ENCODE results near the gene TESK1. TPM values are rescaled to one million over a fixed set of nuclear protein-coding genes. Genes with fewer than 3 reads are reported as not detected.

TESK1 gene
- total RNA-seq, 1 experiment from 2014 or later, result 25.5 TPM

GRCh38 chr9:35615981-35616680, 11.1 kb downstream of the TESK1 start:
- POLR2A ChIA-PET (ENCODE audit: unreplicated experiment), result no interaction called here
- CTCF ChIA-PET, result no interaction called here
- no peaks in the 10 kb centered on the region for H3K36me3 ChIP-seq (ENCODE audit: low read depth)
- H3F3A ChIP-seq (ENCODE audit: insufficient read depth, low read depth), result no peaks in the 10 kb centered on the region
- TF ChIP-seq EZH2 (IDR thresholded peaks at IDR 0.05; ENCODE audit: low read depth) (no peak), CTCF (conservative IDR thresholded peaks at IDR 0.05) (no peak)
- H3K27ac ChIP-seq, result no peak overlapping the region
- H3K4me2 ChIP-seq, result no peak overlapping the region
- H3K9me3 ChIP-seq (ENCODE audit: insufficient read depth, low read depth), result no peaks in the 10 kb centered on the region
- H3K79me2 ChIP-seq (ENCODE audit: low read depth), result no peaks in the 10 kb centered on the region
- no peaks in the 10 kb centered on the region for H3K9me2 ChIP-seq (ENCODE audit: insufficient read depth)
- intact Hi-C loops (cut with micrococcal nuclease; ENCODE audit: unreplicated experiment), result no loop called here
- H3K4me3 ChIP-seq, result no peak overlapping the region
- H3K4me1 ChIP-seq (replicated peaks; ENCODE audit: insufficient read depth), result no peaks in the 10 kb centered on the region
- no peaks in the 10 kb centered on the region for H4K20me1 ChIP-seq (ENCODE audit: insufficient read depth)
- H3K27me3 ChIP-seq (ENCODE audit: insufficient read depth, low read depth), result no peaks in the 10 kb centered on the region
- H2AFZ ChIP-seq, result no peak overlapping the region
- no TSS peak for BruUV-seq (replicated peaks)
- no peak for DNase-seq

DNA sequence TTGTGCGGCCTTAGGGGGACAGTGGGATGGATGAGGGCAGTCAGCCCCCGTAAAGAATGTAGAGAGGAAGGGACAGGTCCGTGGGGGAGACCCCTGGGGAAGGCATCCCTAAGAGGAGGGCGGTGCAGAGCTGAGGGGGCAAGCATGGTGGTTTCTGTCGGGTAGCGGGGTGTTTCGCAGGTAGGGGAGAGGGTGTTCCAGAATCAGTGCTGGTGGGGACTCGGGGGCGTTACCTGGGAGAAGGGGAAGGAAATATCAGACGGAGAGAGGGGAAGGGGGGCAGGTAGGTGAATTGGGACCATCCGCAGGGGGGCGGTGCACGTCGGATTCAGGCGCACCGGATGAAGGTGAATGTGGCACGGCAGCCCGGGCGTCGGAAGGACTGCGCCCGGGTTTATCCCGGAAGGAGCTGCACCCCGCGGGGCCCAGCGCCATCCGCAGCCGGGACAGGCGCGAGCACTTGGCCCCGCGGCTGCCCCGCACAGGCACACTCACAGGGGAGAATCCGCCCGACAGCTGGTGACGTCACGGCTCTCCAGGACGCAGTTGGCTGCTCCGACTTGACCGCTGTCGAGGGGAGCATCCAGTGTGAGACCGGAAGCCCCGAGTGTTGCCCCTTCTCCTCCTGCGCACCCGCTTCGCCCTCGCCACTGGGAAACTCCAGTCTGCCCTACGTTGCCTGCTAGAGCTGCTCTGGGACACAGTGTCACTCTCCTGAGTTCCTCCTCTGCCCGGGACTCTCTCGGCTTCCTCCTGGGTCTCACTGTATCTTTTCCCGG, 11.8 kb downstream of the TESK1 start:
- TF ChIP-seq CTCF (conservative IDR thresholded peaks at IDR 0.05), result no peak
- TF ChIP-seq EZH2 (IDR thresholded peaks at IDR 0.05; ENCODE audit: low read depth), result no peak
- Histone ChIP-seq H3K27ac (no peak overlapping the region), H3K36me3 (ENCODE audit: low read depth) (no peaks in the 10 kb centered on the region), H3K4me1 (replicated peaks; ENCODE audit: insufficient read depth) (no peaks in the 10 kb centered on the region), H3K9me2 (ENCODE audit: insufficient read depth) (no peaks in the 10 kb centered on the region), H3K4me3 (no peak overlapping the region), H3K9me3 (ENCODE audit: insufficient read depth, low read depth) (no peaks in the 10 kb centered on the region), H3K27me3 (ENCODE audit: insufficient read depth, low read depth) (no peaks in the 10 kb centered on the region), H4K20me1 (ENCODE audit: insufficient read depth) (no peaks in the 10 kb centered on the region), H3K79me2 (ENCODE audit: low read depth) (no peaks in the 10 kb centered on the region), H3K4me2 (no peak overlapping the region), H3F3A (ENCODE audit: insufficient read depth, low read depth) (no peaks in the 10 kb centered on the region), H2AFZ (no peak overlapping the region)
- no peak for DNase-seq
- POLR2A ChIA-PET (ENCODE audit: unreplicated experiment), result no interaction called here
- no TSS peak for BruUV-seq (replicated peaks)
- CTCF ChIA-PET, result no interaction called here
- intact Hi-C loops (cut with micrococcal nuclease; ENCODE audit: unreplicated experiment), result no loop called here

- no peak for TF ChIP-seq EZH2 (IDR thresholded peaks at IDR 0.05; ENCODE audit: low read depth)
- TF ChIP-seq CTCF (conservative IDR thresholded peaks at IDR 0.05), result no peak
- CTCF ChIA-PET, result no interaction called here
- Histone ChIP-seq H3K79me2 (ENCODE audit: low read depth) (no peaks in the 10 kb centered on the region), H3K4me1 (replicated peaks; ENCODE audit: insufficient read depth) (no peaks in the 10 kb centered on the region), H3K4me2 (no peak overlapping the region), H3K9me2 (ENCODE audit: insufficient read depth) (no peaks in the 10 kb centered on the region), H3K4me3 (no peak overlapping the region), H3K27me3 (ENCODE audit: insufficient read depth, low read depth) (no peaks in the 10 kb centered on the region), H3F3A (ENCODE audit: insufficient read depth, low read depth) (no peaks in the 10 kb centered on the region), H4K20me1 (ENCODE audit: insufficient read depth) (no peaks in the 10 kb centered on the region), H3K9me3 (ENCODE audit: insufficient read depth, low read depth) (no peaks in the 10 kb centered on the region), H3K27ac (no peak overlapping the region), H3K36me3 (ENCODE audit: low read depth) (no peaks in the 10 kb centered on the region), H2AFZ (no peak overlapping the region)
- intact Hi-C loops (cut with micrococcal nuclease; ENCODE audit: unreplicated experiment), result no loop called here
- no TSS peak for BruUV-seq (replicated peaks)
- no peak for DNase-seq
- POLR2A ChIA-PET (ENCODE audit: unreplicated experiment), result no interaction called here
These were observed 12.5 kb downstream of the TESK1 start for GRCh38 chr9:35617548-35617947.

All from PC-9 (cell line).